Progenitor cell of endocrine pancreas (in vitro differentiated cells): ENCODE results near the gene HBEGF. TPM values are rescaled to one million over a fixed set of nuclear protein-coding genes. Genes with fewer than 3 reads are reported as not detected.

Experiments used
- DNase-seq: peaks from one replicate; pipeline ENCODE4 v3.0.0; 2021; ENCODE audit warnings: low spot score; ENCODE audit not compliant: unreplicated experiment
- H3K27ac Mint-ChIP-seq: 2 replicates; pipeline ENCODE4 v1.8.0; 2021; ENCODE audit warnings: mild to moderate bottlenecking, moderate library complexity, mixed read lengths
- H3K27me3 Mint-ChIP-seq: 2 replicates; pipeline ENCODE4 v1.8.0; 2021; ENCODE audit warnings: mixed read lengths
- H3K36me3 Mint-ChIP-seq: 2 replicates; pipeline ENCODE4 v1.8.0; 2022; ENCODE audit warnings: mixed read lengths; ENCODE audit not compliant: insufficient read depth
- H3K4me1 Mint-ChIP-seq: 2 replicates; pipeline ENCODE4 v1.8.0; 2021; ENCODE audit warnings: low read depth, mixed read lengths
- H3K4me3 Mint-ChIP-seq: 2 replicates; pipeline ENCODE4 v1.8.0; 2021; ENCODE audit warnings: low read depth, mild to moderate bottlenecking, moderate library complexity, mixed read lengths
- H3K9me3 Mint-ChIP-seq: 2 replicates; pipeline ENCODE4 v1.8.0; 2021; ENCODE audit warnings: low read depth, mixed read lengths
- long read RNA-seq: library from polyadenylated mRNA; unstranded; transcript quantifications from one replicate; pipeline ENCODE4 v2.0.0, GENCODE V29; 2020
- total RNA-seq: library from RNA; stranded (reverse); gene quantifications from 2 replicates; pipeline ENCODE4 v1.2.1, GENCODE V29; 2021
- TF ChIP-seq, protein P1 (sequence below): fragments of 200-600 bp; sonication (generic); IDR thresholded peaks from one replicate; pipeline ENCODE4 v1.5.0; 2021; ENCODE audit warnings: antibody characterized with exemption, mild to moderate bottlenecking; ENCODE audit not compliant: unreplicated experiment

Gene HBEGF, protein sequence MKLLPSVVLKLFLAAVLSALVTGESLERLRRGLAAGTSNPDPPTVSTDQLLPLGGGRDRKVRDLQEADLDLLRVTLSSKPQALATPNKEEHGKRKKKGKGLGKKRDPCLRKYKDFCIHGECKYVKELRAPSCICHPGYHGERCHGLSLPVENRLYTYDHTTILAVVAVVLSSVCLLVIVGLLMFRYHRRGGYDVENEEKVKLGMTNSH
- total RNA-seq: 0.84 and 1.3 TPM in 2 replicates
- long read RNA-seq: 0 reads

DNA sequence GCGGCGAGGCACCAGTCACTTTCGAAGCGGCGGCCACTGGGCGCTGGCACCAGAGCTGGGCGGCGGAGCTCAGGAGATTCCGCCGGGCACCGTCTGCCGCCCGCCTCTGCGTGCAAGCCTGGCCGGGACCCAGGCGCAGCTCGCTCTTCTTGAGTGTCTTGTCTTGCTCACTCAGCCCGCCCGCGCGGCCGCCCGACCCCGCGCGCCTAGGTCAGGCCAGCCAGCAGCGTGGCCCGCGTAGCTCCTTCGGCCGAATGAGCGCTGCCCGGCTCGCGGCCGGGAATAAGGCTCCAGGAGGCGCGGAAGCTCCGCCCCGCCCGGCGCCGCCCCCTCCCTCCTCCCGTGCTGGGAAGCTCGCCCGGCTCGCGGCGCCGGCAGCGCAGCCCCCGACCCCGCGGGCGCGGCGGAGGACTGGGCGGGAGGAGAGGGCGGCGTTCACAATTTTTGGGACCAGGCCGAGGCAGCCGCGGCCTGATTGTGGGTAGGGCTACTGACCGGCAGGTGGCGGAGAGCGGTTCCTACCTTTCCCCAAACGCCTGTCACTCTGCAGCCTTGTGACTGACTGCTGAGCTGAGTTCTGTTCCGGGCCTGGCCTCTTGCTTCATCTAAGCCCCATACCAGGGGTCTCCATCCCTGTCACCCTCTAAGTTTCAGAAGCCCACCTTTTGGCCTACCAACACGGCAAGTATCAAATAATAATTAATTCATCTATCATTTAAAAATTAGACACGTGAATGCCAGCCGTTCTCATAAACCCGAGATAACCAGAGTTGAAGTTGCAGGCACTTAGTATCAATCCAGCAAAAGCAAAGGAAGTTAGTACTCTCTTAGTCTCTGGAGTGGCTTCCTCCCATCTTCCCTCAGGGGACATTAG, at the start of gene HBEGF:
Gene HBEGF (minus strand): TSS at position 256 of the 874 bp plus-strand sequence. CDS start 275 bp downstream, outside the sequence.
- DNase-seq: peak; percentile 77
- Mint-ChIP-seq H3K4me1 (peaks cover 7% of the 10 kb centered on the region), H3K36me3 (no peaks in the 10 kb centered on the region), H3K9me3 (no peaks in the 10 kb centered on the region), H3K4me3 (peak within 1 kb of the TSS; percentile 72), H3K27me3 (peaks cover 42% of the 10 kb centered on the region), H3K27ac (peak within 1 kb of the TSS; percentile 74)
- TF ChIP-seq, protein P1, sequence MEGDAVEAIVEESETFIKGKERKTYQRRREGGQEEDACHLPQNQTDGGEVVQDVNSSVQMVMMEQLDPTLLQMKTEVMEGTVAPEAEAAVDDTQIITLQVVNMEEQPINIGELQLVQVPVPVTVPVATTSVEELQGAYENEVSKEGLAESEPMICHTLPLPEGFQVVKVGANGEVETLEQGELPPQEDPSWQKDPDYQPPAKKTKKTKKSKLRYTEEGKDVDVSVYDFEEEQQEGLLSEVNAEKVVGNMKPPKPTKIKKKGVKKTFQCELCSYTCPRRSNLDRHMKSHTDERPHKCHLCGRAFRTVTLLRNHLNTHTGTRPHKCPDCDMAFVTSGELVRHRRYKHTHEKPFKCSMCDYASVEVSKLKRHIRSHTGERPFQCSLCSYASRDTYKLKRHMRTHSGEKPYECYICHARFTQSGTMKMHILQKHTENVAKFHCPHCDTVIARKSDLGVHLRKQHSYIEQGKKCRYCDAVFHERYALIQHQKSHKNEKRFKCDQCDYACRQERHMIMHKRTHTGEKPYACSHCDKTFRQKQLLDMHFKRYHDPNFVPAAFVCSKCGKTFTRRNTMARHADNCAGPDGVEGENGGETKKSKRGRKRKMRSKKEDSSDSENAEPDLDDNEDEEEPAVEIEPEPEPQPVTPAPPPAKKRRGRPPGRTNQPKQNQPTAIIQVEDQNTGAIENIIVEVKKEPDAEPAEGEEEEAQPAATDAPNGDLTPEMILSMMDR: peak; percentile 72

DNA sequence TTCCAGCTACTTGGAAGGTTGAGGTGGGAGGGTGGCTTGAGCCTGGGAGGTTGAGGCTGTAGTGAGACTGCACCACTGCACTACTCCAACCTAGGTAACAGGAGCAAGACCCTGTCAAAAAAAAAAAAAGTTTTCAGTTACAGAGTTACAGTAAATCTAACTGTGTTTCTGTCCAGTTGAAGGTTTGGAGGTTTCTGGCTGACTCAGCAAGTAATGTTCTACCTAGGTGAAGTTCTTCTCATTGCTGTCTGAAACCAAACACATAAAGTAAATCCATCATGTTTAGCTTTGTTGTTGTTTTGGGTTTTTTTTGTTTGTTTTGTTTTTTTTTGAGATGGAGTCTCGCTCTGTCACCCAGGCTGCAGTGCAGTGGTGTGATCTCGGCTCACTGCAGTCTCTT, 47.3 kb upstream of the HBEGF start:
- H3K9me3 Mint-ChIP-seq: no peaks in the 10 kb centered on the region
- DNase-seq: no peak
- TF ChIP-seq, protein P1: no peak

DNA sequence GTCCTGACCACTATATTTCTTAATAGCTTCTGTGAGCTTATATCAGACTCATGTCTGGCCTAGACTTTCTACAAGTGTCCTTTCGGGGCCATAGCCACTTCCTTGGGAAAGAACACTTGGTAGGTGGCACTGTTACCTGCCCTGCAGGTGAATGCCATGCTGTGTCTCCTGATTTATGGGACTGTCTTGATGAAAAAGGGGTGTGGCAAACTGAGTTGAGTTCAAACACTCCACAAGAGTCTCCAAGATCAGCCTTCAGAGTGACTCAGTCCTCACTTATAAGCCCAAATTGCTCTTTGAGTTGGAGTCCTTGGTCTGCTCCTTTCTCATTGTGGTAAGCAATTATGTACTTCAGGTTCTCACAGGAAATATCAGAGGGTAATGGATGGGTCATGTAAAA, 45.3 kb upstream of the HBEGF start:
- Mint-ChIP-seq H3K4me1 (no peaks in the 10 kb centered on the region), H3K36me3 (no peaks in the 10 kb centered on the region), H3K27ac (no peak overlapping the region), H3K4me3 (no peak overlapping the region), H3K27me3 (no peaks in the 10 kb centered on the region), H3K9me3 (no peaks in the 10 kb centered on the region)
- DNase-seq: no peak
- TF ChIP-seq, protein P1: no peak

More for the DNA sequence above, 47.3 kb upstream of the HBEGF start:
- Mint-ChIP-seq H3K4me3 (no peak overlapping the region), H3K27ac (no peak overlapping the region), H3K27me3 (no peaks in the 10 kb centered on the region), H3K36me3 (no peaks in the 10 kb centered on the region), H3K4me1 (no peaks in the 10 kb centered on the region)

DNA sequence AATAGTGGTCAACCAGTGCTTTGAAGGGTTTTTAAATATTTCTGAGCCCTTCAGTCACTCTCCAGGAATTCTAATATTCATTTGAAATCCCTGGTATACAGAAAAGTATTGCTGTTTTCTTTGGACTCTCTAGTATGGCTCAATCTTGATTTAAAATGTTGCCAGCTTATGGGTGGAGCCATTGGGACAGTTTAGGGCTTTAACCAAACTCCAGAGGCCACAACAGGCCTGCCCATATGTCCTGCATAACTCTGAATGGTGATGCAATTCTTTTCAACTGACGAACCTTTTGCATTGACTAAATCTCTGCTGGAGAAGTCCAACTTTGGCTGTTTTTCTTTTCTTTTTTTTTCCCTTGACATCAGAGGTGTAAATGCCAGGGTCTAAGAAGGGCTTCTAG, 44.9 kb upstream of the HBEGF start:
- no peaks in the 10 kb centered on the region for H3K27me3 Mint-ChIP-seq
- H3K9me3 Mint-ChIP-seq: no peaks in the 10 kb centered on the region
- H3K27ac Mint-ChIP-seq: peak overlapping the region; percentile 24
- no peak for DNase-seq
- no peak overlapping the region for H3K4me3 Mint-ChIP-seq
- H3K4me1 Mint-ChIP-seq: no peaks in the 10 kb centered on the region
- H3K36me3 Mint-ChIP-seq: no peaks in the 10 kb centered on the region
- TF ChIP-seq, protein P1: no peak

DNA sequence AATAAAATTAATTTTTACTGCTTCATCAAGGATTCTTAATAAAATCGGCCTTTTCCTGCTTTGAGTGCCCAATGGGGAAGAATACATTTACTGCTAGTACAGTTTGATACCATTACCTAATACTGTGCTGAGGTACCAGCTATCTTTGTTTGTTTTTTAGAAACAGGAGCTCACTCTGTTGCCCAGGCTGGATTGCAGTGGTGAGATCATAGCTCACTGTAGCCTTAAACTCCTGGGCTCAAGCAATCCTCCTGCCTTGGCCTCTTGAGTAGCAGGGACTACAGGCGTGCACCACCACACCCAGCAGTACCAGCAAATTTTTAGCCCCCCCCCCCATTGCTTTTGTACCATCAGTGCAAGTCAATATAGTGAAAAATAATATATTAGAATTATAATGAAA, 41.6 kb upstream of the HBEGF start:
- TF ChIP-seq, protein P1: no peak
- Mint-ChIP-seq H3K4me1 (no peaks in the 10 kb centered on the region), H3K9me3 (no peaks in the 10 kb centered on the region), H3K36me3 (no peaks in the 10 kb centered on the region), H3K4me3 (no peak overlapping the region), H3K27me3 (no peaks in the 10 kb centered on the region), H3K27ac (no peak overlapping the region)
- DNase-seq: no peak
